HG03558 (cell line): ENCODE measurements around the gene EIF5A.
"Not testable (repeated sequence)": the region's sequence is repeated elsewhere in the genome, so short reads cannot be mapped to it uniquely, and the experiment has no call there.

Source experiments
- ATAC-seq: cut with Tn5 transposase; IDR thresholded peaks from one replicate; pipeline ENCODE4 v1.9.1; 2021; ENCODE audit warnings: moderate number of reproducible peaks; ENCODE audit not compliant: unreplicated experiment; ENCODE audit errors: extremely low read depth

Gene EIF5A

GRCh38 chr17:7328840-7329373 lies 21.5 kb downstream of the EIF5A start, which contains the start of gene NEURL4:
Gene NEURL4, minus strand, starts transcription at chr17:7329335. Its CDS starts 23 bp downstream, at chr17:7329312.
- no peak for ATAC-seq

DNA sequence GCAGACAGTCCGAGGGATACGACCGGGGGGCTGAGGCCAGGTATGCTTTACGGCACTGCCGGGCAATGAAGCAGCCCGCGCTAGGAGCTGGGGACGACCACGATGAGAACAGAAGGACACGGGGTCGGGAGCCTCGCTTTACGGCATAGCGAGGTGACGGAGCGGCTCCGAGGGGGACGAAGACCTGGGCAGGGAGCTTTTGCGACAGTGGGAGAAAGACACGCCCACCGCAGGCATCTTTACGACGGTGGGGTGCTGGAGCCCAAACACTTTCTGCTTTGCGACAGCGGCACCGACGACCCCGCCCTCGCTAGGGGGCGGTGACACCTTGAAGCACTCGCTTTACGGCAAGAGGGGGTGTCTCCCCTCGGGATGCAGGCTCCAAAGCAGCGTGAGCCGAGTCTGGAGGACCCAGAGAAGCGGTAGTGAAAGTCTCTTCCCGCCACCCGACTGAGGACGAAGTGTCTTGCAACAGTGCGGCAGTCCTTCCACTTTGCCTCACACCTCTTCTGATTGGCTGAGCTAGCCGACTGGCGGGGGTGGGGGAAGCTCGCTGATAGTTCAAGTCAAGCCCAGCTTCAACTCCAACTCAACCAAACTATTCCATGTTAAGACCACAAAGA lies 22.1 kb downstream of the EIF5A start:
- peak; percentile 36 for ATAC-seq

GRCh38 chr17:7329997-7330637 lies 22.7 kb downstream of the EIF5A start:
- ATAC-seq: peak; percentile 6

DNA sequence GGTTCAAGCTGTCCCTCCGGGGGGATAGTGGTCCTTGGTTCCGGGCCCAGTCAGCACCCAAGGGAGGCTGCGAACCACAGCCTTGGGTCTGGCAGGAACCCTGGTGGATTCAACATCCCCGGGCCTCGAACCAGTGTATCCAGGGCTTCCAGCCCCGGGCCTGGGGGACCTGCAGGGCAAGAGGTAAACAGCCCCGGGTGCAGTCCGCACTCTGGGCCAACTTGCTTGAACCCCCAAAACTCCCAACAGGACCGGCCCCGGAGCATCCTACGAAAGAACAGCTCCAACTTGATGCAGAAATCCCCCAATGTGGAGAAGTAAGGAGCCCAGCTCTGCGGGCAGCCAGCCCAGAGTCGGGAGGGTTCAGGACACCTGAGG lies 23.2 kb downstream of the EIF5A start:
- ATAC-seq: no peak

DNA sequence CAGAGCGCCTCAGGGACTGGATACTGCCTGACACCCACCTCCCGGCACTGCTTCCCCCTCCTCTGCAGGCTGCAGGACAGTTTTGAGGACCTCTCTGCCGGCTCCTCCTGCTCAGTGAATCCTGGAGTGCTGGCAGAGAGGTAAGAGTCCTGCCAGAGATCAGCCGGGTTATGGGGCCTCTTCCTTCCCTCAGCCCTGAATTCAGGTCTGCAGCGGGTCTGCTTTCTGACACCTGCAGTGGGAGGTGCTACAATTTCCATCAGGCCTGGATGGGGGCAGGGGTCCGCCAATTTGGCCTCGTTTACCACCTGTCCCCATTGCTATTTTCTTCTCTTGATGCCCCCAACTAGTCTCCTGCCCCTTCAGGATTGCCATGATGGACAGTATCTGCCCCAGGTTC lies 24.7 kb downstream of the EIF5A start:
- no peak for ATAC-seq

DNA sequence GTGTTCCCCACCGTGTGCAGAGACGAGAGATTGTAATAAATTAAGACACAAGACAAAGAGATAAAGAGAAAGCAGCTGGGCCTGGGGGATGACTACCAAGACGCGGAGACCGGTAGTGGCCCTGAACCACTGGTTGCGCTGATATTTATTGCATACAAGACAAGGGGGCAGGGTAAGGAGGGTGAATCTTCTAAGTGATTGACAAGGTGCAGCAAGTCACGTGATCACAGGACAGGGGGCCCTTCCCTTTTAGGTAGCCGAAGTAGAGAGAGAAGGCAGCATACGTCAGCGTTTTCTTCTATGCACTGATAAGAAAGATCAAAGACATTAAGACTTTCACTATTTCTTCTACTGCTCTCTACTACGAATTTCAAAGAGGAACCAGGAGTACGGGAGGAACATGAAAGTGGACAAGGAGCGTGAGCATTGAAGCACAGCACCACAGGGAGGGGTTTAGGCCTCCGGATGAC lies 25.2 kb downstream of the EIF5A start:
- not testable (repeated sequence) for ATAC-seq

- ATAC-seq: no peak
These were observed 27.6 kb downstream of the EIF5A start for GRCh38 chr17:7334938-7335538.

- ATAC-seq: not testable (repeated sequence)
These were observed 28.3 kb downstream of the EIF5A start for GRCh38 chr17:7335765-7336164.

GRCh38 chr17:7336240-7337175 lies 29.1 kb downstream of the EIF5A start, which contains the start of gene ACAP1:
Gene ACAP1, plus strand, starts transcription at chr17:7336529. Its CDS starts 206 bp downstream, at chr17:7336735.
- ATAC-seq: no peak

DNA sequence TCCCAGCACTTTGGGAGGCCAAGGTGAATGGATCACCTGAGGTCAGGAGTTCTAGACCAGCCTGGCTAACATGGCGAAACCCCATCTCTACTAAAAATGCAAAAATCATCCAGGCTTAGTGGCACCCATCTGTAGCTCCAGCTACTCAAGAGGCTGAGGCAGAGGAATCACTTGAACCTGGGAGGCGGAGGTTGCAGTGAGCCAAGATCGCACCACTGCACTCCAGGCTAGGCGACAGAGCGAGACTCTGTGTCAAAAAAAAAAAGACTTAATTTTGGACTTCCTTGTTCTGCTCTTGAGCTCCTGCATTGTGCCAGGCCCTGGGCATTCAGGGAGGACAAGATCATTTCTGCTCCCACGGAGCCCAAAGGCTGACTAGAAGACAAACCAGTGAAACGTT lies 30.2 kb downstream of the EIF5A start:
- ATAC-seq: not testable (repeated sequence)

DNA sequence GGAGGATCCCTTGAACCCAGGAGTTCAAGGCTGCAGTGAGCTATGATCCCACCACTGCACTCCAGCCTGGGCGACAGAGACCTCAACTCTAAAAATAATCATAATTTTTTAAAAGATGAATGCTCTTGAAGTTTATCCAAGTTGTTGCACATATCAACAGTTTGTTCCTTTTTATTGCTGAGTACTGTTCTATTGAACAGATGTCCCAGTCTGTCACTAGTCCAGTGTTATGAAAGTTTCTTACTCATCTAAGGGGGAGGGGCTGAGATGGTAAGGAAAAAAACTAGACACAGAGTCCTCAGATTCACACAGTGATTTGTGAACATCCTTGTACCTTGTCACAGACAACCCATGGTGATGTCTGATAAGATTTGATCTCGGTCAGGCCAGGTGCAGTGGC lies 32.8 kb downstream of the EIF5A start:
- no peak for ATAC-seq

- ATAC-seq: no peak
These were observed 34.4 kb downstream of the EIF5A start for GRCh38 chr17:7341842-7342241.

DNA sequence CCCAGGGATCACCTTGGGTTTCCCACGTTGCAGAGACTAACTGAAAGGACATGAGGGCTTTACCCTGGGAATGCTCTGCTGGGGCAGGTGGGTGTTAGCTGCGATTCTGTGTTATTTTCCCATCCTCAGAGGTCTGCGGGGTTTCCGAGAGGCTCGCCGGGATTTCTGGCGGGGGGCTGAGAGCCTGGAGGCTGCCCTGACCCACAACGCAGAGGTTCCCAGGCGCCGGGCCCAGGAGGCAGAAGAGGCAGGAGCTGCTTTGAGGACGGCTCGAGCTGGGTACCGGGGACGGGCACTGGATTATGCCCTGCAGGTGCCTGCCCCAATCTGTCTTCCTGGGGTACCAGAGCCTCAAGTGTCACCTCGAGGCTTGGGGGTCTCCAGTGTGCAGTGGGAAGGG lies 35.8 kb downstream of the EIF5A start:
- no peak for ATAC-seq

GRCh38 chr17:7346761-7347614 lies 39.6 kb downstream of the EIF5A start:
- ATAC-seq: no peak

DNA sequence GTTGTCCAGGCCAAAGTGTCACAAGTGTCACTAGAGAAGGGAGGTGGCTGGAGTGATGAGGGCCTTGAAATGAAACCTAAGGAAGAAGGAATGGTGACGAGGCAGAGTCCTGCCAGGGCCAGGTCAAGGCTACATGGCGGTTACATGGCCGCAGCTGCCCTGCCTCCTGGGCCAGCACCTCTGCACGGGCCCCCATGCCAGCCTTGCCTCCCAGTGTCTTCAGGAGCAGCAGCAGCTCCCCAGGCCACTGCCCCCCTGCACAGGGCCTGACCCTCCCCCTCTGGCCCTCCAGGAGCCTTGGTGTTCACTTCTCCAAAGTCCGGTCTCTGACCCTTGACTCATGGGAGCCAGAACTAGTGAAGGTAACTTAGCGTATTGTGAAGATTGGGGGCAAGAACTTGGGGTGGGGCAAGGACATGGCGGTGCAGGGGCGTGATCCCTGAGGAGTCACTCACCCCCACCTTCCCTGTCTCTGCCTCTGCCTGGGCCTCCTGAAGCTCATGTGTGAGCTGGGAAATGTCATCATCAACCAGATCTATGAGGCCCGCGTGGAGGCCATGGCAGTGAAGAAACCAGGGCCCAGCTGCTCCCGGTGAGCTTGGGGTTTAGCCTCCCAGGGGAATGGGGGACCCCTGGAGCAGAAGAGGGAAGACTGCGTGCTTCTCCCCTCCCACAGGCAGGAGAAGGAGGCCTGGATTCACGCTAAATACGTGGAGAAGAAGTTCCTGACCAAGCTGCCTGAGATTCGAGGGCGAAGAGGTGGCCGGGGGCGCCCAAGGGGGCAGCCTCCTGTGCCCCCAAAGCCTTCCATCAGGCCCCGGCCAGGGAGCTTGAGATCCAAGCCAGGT lies 40.4 kb downstream of the EIF5A start:
- no peak for ATAC-seq

DNA sequence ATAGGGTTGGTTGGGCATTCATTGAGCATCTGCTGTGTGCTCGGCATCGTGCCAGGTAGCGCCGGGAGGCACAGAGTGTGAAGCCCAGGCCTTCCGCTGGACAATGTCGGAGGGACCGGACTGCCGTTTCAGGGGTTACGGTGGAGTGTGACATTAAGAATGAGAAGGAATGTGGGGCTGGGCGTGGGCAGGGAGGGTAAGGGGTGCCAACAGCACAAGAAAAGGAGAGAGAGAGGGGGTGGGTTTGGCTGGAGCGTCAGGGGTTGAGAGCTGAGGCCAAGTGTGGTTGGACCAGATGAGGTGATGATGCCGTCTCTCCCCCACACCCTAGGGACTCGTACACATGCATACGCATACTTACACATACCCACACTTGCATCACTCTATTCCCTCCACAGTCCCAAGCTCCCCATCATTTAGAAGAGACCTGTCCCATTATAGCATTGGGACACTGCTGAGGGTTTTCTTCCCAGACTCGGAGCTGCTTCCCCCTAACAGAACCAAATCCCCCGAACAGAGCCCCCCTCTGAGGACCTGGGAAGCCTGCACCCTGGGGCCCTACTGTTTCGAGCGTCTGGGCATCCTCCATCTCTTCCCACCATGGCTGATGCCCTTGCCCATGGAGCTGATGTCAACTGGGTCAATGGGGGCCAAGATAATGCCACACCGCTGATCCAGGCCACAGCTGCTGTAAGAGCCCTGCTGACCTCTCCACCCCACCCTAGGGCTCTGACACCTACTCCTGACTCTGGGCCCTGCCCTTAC lies 41.2 kb downstream of the EIF5A start:
- ATAC-seq: no peak

DNA sequence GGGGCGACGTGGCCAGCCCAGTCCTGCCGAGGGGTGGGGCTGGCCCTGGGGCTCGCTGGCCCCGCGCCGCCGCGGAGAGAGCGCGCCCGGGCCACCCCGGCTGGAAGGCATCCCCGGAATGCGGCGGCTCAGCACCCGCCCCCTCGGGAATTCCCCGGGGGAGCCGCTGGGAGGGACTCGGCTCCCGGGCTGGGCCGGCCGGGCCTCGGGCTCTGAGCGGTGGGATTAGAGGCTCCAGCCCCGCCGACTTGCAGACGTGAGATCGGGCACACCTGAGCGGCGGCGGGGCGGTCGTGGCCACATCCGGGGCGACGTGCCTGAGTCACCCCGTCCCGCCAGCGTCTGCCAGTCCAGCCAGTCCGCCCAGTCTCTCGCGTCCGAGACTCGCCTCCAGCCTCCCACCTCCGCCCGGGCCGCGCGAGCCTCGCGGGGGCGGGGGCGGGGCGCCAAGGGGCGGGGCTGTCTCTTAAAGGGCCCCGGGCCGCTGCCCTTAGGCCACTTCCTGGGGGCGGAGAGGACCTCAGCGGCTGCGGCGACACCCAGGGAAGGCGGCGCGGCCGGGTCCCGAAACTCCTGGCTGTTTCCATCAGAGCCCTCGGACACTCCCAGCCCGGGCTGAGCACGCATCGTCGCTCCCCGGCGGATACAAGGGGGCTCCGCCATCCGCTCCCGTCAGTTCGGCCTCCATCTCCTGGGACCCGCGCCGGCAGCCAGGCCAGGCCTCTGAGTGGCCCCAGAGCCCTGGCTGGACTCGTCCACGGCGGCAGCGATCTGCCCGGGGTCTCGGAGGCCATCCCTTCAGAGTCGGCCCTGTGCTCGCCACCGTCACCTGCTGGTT lies 44.5 kb downstream of the EIF5A start, which contains the start of gene KCTD11:
Gene KCTD11 (plus strand): TSS at position 498 of the 838 bp plus-strand sequence.
- ATAC-seq: peak; percentile 39
